SIG-M5 treated with dmso at 0.1 percent for 504 hours (cell line): ENCODE results near the gene LRRC51.
"Not testable (repeated sequence)": the region's sequence is repeated elsewhere in the genome, so short reads cannot be mapped to it uniquely, and the experiment has no call there.

Experiments used
- DNase-seq: peaks from one replicate; lab custom pipeline; 2025; ENCODE audit not compliant: unreplicated experiment; lab: John Stamatoyannopoulos, UW

LRRC51 gene

DNA sequence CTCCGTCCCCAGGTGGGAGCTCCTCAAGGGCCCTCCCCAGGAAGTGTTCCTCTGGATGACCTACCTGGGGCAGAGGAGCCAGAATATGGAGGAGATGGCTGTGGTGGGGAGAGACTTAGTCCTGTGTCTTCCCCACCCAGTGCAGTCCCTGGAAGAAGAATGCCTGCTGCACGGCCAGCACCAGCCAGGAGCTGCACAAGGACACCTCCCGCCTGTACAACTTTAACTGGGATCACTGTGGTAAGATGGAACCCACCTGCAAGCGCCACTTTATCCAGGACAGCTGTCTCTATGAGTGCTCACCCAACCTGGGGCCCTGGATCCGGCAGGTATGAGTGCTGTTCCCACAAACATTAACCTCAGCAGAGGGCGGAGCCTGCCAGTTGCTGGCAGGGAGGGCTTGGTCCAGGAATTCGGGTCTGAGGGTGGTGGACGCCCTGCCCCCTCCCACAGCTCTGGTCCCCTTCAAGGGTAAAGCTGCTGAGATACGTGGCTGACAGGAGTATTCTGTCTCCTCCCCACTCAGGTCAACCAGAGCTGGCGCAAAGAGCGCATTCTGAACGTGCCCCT lies 58.3 kb downstream of the LRRC51 start:
- no peak for DNase-seq

DNA sequence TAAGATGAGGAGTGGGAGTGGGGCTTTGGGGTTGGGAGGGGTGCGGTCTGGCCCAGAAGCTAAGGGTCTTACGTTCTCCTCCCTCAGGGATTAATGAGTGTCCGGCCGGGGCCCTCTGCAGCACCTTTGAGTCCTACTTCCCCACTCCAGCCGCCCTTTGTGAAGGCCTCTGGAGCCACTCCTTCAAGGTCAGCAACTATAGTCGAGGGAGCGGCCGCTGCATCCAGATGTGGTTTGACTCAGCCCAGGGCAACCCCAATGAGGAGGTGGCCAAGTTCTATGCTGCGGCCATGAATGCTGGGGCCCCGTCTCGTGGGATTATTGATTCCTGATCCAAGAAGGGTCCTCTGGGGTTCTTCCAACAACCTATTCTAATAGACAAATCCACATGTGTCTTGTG lies 58.9 kb downstream of the LRRC51 start:
- DNase-seq = no peak

DNA sequence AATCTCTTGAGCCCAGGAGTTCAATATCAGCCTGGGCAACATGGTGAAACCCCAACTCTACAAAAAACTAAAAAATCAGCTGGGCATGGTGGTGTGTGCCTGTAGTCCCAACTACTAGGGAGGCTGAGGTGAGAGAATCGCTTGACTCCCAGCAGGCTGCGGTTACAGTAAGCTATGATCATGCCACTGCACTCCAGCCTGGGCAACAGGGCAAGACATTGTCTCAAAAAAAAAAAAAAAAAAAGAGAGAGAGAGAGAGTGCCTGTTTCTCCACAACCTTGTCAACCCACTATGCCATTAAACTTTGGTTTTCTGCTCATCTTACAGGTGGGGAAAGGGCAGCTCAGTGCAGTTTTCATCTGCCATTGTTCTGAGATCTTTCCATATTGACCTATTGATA lies 60.0 kb downstream of the LRRC51 start:
- no peak for DNase-seq

DNA sequence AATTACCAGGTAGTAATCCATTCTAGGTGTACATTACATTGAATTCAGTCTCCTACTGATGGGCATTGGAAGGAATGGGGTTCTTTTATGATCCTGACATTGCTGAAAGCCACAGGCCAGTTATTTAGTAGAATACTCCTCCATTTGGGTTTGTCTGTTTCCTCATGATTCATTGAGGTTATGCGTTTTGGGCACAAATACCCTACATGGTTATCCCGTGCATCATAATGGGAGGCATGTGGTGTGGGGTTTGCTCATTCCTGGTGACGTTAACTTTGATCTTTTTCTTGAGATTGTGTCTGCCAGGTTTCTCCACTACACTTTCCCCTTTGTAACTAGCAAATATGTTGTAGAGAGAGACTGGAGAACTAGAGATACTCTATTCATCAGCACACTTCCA lies 60.4 kb downstream of the LRRC51 start:
- no peak for DNase-seq

DNA sequence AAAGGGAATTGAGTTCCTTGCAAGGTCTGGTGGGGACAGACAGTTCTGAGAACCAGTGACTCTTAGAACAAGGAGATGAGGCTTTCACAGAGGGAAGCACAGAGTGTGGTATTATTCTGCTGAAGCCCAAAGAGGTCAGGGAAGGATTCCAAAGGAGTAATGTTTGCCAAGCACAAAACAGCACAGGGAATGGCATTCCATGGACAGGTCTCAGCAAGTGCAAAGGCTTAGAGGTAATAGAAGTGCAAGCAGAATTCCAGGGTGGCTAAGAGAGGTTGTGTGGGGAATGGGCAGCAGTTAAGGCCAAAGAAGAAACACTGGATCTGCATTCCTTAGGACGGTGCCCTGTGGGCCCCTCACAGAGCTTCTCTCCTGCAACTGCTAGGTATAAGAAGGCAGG lies 61.4 kb downstream of the LRRC51 start:
- not testable (repeated sequence) for DNase-seq

DNA sequence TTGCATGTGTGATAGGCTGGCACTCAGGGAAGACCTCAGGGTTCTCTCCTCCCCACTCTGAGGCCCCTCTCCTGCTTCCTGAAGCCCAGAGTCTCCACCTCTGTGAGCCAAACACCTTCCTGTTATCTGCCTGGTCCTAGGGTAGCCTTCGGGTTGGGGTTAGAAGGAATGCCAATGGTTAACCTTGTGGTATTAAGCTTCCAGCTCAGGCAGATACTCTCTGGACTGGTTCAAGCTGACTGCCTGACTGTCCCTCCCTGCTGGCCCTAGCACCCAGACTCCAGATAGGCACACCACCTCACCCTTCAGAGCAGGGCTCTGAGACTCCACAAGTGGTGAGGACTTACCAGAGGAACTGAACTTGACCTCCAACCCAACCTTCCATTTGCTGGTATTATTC lies 61.9 kb downstream of the LRRC51 start:
- DNase-seq = not testable (repeated sequence)

- no peak for DNase-seq
Observed at GRCh38 chr11:72144807-72145565, 64.3 kb downstream of the LRRC51 start.
